PC-3 (cell line): ENCODE results near the gene ECEL1. TPM values are rescaled to one million over a fixed set of nuclear protein-coding genes. Genes with fewer than 3 reads are reported as not detected.

ENCODE experiments used
- ATAC-seq: fragments of 200-7000 bp; cut with Tn5 transposase; 2 replicates; pipeline ENCODE4 v1.9.1; 2020; ENCODE audit warnings: mild to moderate bottlenecking, moderate library complexity
- BruUV-seq: library from RNA; stranded (reverse); fragments of 400-500 nt; replicated peaks from 2 replicates; lab custom pipeline; 2021; lab: Mats Ljungman, UMichigan
- CTCF ChIA-PET: fragments of 300-600 bp; sonication (Branson Sonifier 250); formaldehyde crosslinking; loops from one replicate; lab custom pipeline; 2022; ENCODE audit warnings: antibody characterized with exemption; lab: Charles Lee
- POLR2A ChIA-PET: fragments of 300-600 bp; sonication (Branson Sonifier 250); formaldehyde crosslinking; loops from one replicate; lab custom pipeline; 2022; ENCODE audit warnings: antibody characterized with exemption; ENCODE audit not compliant: unreplicated experiment; lab: Charles Lee
- DNase-seq: peaks from one replicate; pipeline ENCODE4 v3.0.0-alpha.2; 2015
- H2AFZ ChIP-seq: fragments of 300-600 bp; sonication (generic); 2 replicates; pipeline ENCODE4 v1.6.0; 2016; ENCODE audit warnings: antibody characterized with exemption, low read length
- H3F3A ChIP-seq: fragments of 300-600 bp; sonication (generic); one replicate; pipeline ENCODE4 v1.6.0; 2017; ENCODE audit warnings: antibody characterized with exemption, low read length, control low read depth, mild to moderate bottlenecking; ENCODE audit not compliant: unreplicated experiment
- H3K27ac ChIP-seq: fragments of 300-600 bp; sonication (generic); 2 replicates; pipeline ENCODE4 v1.5.1; 2016; ENCODE audit warnings: mild to moderate bottlenecking, low read length
- H3K27me3 ChIP-seq: fragments of 300-600 bp; sonication (generic); 2 replicates; pipeline ENCODE4 v1.6.1; 2016; ENCODE audit warnings: low read length, mixed read lengths
- H3K36me3 ChIP-seq: fragments of 300-600 bp; sonication (generic); 2 replicates; pipeline ENCODE4 v1.6.1; 2016; ENCODE audit warnings: low read depth, mixed run types, low read length, mixed read lengths
- H3K4me1 ChIP-seq: fragments of 300-600 bp; sonication (generic); 2 replicates; pipeline ENCODE4 v1.5.1; 2016; ENCODE audit warnings: low read length; ENCODE audit not compliant: insufficient read depth
- H3K4me2 ChIP-seq: fragments of 300-600 bp; sonication (generic); 2 replicates; pipeline ENCODE4 v1.6.0; 2016; ENCODE audit warnings: low read length
- H3K4me3 ChIP-seq: fragments of 300-600 bp; sonication (generic); 2 replicates; pipeline ENCODE4 v1.5.1; 2016; ENCODE audit warnings: mild to moderate bottlenecking, low read length, mixed read lengths
- H3K79me2 ChIP-seq: fragments of 300-600 bp; sonication (generic); 2 replicates; pipeline ENCODE4 v1.6.1; 2017; ENCODE audit warnings: low read length, mixed read lengths
- H3K9ac ChIP-seq: fragments of 300-600 bp; sonication (generic); 2 replicates; pipeline ENCODE4 v1.6.0; 2016; ENCODE audit warnings: mild to moderate bottlenecking, low read length
- H3K9me2 ChIP-seq: fragments of 300-600 bp; sonication (generic); replicated peaks from 2 replicates; pipeline ENCODE4 v1.6.1; 2016; ENCODE audit warnings: mixed run types, low read length, mixed read lengths
- H3K9me3 ChIP-seq: fragments of 300-600 bp; sonication (generic); 2 replicates; pipeline ENCODE4 v1.6.1; 2016; ENCODE audit warnings: low read length, mixed read lengths
- H4K20me1 ChIP-seq: fragments of 300-600 bp; sonication (generic); 2 replicates; pipeline ENCODE4 v1.6.1; 2016; ENCODE audit warnings: low read length, mixed read lengths
- EZH2 ChIP-seq: fragments of 300-600 bp; sonication (generic); IDR thresholded peaks from one replicate; pipeline ENCODE4 v1.6.1; 2017; ENCODE audit warnings: antibody characterized with exemption, mild to moderate bottlenecking, low read length; ENCODE audit not compliant: unreplicated experiment
- EZH2phosphoT487 ChIP-seq: fragments of 300-600 bp; sonication (generic); IDR thresholded peaks from 2 replicates; pipeline ENCODE4 v1.6.1; 2018; ENCODE audit warnings: mild to moderate bottlenecking, antibody characterized with exemption, low read length, borderline replicate concordance
- intact Hi-C: fragments of 100-400 bp; cut with micrococcal nuclease; formaldehyde crosslinking; loops from 2 replicates; pipeline ENCODE4 v1.9.0; 2023
- total RNA-seq: library from RNA; depleted of rRNA; stranded (reverse); fragments of >200 nt; gene quantifications from 2 replicates; pipeline ENCODE4 v1.2.3, GENCODE V29; 2014
- TF ChIP-seq, protein P1 (sequence below): fragments of 300-600 bp; sonication (generic); conservative IDR thresholded peaks from 2 replicates; pipeline ENCODE4 v1.5.1; 2017; ENCODE audit warnings: antibody characterized with exemption, low read depth, mild to moderate bottlenecking, low read length

The ECEL1 gene
- total RNA-seq, 1 experiment from 2014 or later: not detected

DNA sequence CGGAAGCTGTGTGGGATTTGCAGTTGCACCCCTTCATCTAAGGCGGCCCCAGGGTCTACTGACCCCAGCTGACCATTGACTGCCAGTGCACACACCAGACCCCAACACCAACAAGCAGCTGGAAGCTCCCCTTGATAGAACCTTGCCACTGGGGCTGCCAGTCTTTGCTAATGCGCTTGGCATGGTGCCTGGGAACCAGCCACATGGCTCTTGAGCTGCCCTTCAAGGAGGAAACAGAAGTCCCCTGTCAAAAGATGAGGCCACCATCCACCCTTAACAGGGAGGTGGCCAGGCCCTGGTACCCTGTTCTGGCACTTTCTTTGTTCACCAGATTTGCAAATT is 23.1 kb downstream of the ECEL1 start:
- TF ChIP-seq EZH2 (no peak), EZH2phosphoT487 (no peak)
- TF ChIP-seq, protein P1, sequence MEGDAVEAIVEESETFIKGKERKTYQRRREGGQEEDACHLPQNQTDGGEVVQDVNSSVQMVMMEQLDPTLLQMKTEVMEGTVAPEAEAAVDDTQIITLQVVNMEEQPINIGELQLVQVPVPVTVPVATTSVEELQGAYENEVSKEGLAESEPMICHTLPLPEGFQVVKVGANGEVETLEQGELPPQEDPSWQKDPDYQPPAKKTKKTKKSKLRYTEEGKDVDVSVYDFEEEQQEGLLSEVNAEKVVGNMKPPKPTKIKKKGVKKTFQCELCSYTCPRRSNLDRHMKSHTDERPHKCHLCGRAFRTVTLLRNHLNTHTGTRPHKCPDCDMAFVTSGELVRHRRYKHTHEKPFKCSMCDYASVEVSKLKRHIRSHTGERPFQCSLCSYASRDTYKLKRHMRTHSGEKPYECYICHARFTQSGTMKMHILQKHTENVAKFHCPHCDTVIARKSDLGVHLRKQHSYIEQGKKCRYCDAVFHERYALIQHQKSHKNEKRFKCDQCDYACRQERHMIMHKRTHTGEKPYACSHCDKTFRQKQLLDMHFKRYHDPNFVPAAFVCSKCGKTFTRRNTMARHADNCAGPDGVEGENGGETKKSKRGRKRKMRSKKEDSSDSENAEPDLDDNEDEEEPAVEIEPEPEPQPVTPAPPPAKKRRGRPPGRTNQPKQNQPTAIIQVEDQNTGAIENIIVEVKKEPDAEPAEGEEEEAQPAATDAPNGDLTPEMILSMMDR: no peak
- CTCF ChIA-PET: no interaction called here

DNA sequence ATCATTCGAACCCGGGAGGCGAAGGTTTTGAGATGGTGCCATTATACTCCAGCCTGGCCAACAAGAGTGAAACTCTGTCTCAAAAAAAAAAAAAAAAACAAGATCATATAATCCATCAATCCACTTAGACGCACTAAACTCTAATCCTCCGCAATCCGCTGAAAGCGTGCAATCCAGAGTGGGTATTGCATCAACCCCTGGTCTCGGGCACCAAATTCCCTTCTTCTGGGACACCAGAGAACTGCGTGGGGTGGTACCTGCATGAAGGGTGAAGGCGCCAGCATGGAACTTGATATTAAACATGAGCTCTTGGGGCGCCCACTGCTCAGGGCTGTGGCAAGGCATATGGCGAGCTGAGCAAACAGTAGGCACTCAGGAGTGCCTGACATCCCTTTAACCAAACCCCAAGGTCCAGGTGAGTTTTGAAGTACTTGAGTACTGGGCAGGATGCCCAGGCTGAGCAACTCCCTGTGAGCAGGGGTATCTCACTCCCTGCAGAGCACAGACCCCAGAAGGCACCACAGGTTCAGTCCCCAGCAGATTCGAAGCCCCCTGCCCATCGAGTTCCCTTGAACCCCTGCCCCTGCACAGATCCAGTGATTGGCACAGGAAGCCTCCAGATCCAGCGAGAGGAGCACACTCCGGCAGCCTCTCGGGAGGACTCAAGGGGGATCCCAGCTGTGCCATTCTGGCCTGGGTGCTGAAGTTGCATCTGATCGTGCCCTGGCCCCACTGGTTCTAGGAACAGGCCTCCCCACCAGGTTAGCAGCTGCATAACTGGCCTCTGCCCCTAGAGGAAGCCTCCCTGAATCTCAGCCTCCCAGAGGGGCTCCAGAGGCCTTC is 23.7 kb downstream of the ECEL1 start:
- intact Hi-C loops: no loop called here
- Histone ChIP-seq H3K27ac (no peak overlapping the region), H3K4me1 (no peaks in the 10 kb centered on the region), H3K9me2 (no peaks in the 10 kb centered on the region), H4K20me1 (no peaks in the 10 kb centered on the region), H2AFZ (no peak overlapping the region), H3K27me3 (peaks cover 23% of the 10 kb centered on the region), H3K36me3 (no peaks in the 10 kb centered on the region), H3K9me3 (no peaks in the 10 kb centered on the region), H3F3A (no peaks in the 10 kb centered on the region), H3K4me2 (no peak overlapping the region), H3K4me3 (no peak overlapping the region), H3K9ac (no peak overlapping the region), H3K79me2 (no peaks in the 10 kb centered on the region)
- DNase-seq (no peak), ATAC-seq (no peak)
- TF ChIP-seq EZH2 (no peak), EZH2phosphoT487 (no peak)
- TF ChIP-seq, protein P1: no peak
- CTCF ChIA-PET: no interaction called here
- POLR2A ChIA-PET: no interaction called here
- no TSS peak for BruUV-seq

More for the DNA sequence above, 23.1 kb downstream of the ECEL1 start:
- Histone ChIP-seq H2AFZ (no peak overlapping the region), H3K9me2 (no peaks in the 10 kb centered on the region), H3K9ac (no peak overlapping the region), H3K27ac (no peak overlapping the region), H4K20me1 (no peaks in the 10 kb centered on the region), H3K9me3 (no peaks in the 10 kb centered on the region), H3K4me1 (no peaks in the 10 kb centered on the region), H3K4me2 (no peak overlapping the region), H3F3A (no peaks in the 10 kb centered on the region), H3K4me3 (no peak overlapping the region), H3K27me3 (peaks cover 29% of the 10 kb centered on the region), H3K79me2 (no peaks in the 10 kb centered on the region), H3K36me3 (no peaks in the 10 kb centered on the region)
- no peak for ATAC-seq
- no TSS peak for BruUV-seq
- DNase-seq: no peak
- POLR2A ChIA-PET: no interaction called here
- intact Hi-C loops: no loop called here

- BruUV-seq: no TSS peak
- H4K20me1 ChIP-seq: no peaks in the 10 kb centered on the region
- intact Hi-C loops: no loop called here
- ChIA-PET POLR2A (no interaction called here), CTCF (no interaction called here)
- H3K4me3 ChIP-seq: no peak overlapping the region
- no peak for ATAC-seq
- no peaks in the 10 kb centered on the region for H3K9me3 ChIP-seq
- no peaks in the 10 kb centered on the region for H3K36me3 ChIP-seq
- no peak overlapping the region for H3K27ac ChIP-seq
- peaks cover 11% of the 10 kb centered on the region for H3K27me3 ChIP-seq
- no peaks in the 10 kb centered on the region for H3F3A ChIP-seq
- no peaks in the 10 kb centered on the region for H3K9me2 ChIP-seq
- H3K4me1 ChIP-seq: no peaks in the 10 kb centered on the region
- H3K9ac ChIP-seq: no peak overlapping the region
- no peak for DNase-seq
- H3K4me2 ChIP-seq: no peak overlapping the region
- no peak for TF ChIP-seq EZH2
- no peak for TF ChIP-seq EZH2phosphoT487
- TF ChIP-seq, protein P1: no peak
- H3K79me2 ChIP-seq: no peaks in the 10 kb centered on the region
- H2AFZ ChIP-seq: no peak overlapping the region
Observed at GRCh38 chr2:232460171-232460570, 27.5 kb downstream of the ECEL1 start.
